ENCODE data around the gene ANKRD39. TPM values are rescaled to one million over a fixed set of nuclear protein-coding genes. Genes with fewer than 3 reads are reported as not detected.

Gene ANKRD39
- total and polyA plus RNA-seq, 9 of the 15 experiments (the other 6 are each of a cell fraction or from before 2014, with no cell fraction given), result 8.2 to 33.1 (median 23.8) TPM

DNA sequence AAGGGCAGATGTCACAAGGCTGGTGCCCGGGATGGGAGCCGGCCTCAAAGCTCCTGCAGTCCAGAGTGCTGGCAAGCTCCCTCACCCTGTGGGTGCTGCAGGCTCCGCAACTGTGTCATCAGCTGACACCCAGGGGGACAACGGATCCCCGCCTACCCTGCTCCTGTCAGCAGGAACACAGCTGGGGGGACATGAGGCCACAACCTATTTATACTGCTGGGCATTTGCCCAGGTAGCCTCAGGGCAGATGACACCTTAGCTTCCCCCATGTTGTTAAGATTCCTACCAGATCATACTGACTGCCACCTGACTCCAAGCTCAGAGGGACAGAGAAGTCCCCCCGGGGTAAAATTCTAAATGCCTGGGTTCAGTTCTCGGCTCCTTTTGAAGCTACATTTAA is 15.2 kb downstream of the ANKRD39 start (continued):
- TF ChIP-seq, protein P1, sequence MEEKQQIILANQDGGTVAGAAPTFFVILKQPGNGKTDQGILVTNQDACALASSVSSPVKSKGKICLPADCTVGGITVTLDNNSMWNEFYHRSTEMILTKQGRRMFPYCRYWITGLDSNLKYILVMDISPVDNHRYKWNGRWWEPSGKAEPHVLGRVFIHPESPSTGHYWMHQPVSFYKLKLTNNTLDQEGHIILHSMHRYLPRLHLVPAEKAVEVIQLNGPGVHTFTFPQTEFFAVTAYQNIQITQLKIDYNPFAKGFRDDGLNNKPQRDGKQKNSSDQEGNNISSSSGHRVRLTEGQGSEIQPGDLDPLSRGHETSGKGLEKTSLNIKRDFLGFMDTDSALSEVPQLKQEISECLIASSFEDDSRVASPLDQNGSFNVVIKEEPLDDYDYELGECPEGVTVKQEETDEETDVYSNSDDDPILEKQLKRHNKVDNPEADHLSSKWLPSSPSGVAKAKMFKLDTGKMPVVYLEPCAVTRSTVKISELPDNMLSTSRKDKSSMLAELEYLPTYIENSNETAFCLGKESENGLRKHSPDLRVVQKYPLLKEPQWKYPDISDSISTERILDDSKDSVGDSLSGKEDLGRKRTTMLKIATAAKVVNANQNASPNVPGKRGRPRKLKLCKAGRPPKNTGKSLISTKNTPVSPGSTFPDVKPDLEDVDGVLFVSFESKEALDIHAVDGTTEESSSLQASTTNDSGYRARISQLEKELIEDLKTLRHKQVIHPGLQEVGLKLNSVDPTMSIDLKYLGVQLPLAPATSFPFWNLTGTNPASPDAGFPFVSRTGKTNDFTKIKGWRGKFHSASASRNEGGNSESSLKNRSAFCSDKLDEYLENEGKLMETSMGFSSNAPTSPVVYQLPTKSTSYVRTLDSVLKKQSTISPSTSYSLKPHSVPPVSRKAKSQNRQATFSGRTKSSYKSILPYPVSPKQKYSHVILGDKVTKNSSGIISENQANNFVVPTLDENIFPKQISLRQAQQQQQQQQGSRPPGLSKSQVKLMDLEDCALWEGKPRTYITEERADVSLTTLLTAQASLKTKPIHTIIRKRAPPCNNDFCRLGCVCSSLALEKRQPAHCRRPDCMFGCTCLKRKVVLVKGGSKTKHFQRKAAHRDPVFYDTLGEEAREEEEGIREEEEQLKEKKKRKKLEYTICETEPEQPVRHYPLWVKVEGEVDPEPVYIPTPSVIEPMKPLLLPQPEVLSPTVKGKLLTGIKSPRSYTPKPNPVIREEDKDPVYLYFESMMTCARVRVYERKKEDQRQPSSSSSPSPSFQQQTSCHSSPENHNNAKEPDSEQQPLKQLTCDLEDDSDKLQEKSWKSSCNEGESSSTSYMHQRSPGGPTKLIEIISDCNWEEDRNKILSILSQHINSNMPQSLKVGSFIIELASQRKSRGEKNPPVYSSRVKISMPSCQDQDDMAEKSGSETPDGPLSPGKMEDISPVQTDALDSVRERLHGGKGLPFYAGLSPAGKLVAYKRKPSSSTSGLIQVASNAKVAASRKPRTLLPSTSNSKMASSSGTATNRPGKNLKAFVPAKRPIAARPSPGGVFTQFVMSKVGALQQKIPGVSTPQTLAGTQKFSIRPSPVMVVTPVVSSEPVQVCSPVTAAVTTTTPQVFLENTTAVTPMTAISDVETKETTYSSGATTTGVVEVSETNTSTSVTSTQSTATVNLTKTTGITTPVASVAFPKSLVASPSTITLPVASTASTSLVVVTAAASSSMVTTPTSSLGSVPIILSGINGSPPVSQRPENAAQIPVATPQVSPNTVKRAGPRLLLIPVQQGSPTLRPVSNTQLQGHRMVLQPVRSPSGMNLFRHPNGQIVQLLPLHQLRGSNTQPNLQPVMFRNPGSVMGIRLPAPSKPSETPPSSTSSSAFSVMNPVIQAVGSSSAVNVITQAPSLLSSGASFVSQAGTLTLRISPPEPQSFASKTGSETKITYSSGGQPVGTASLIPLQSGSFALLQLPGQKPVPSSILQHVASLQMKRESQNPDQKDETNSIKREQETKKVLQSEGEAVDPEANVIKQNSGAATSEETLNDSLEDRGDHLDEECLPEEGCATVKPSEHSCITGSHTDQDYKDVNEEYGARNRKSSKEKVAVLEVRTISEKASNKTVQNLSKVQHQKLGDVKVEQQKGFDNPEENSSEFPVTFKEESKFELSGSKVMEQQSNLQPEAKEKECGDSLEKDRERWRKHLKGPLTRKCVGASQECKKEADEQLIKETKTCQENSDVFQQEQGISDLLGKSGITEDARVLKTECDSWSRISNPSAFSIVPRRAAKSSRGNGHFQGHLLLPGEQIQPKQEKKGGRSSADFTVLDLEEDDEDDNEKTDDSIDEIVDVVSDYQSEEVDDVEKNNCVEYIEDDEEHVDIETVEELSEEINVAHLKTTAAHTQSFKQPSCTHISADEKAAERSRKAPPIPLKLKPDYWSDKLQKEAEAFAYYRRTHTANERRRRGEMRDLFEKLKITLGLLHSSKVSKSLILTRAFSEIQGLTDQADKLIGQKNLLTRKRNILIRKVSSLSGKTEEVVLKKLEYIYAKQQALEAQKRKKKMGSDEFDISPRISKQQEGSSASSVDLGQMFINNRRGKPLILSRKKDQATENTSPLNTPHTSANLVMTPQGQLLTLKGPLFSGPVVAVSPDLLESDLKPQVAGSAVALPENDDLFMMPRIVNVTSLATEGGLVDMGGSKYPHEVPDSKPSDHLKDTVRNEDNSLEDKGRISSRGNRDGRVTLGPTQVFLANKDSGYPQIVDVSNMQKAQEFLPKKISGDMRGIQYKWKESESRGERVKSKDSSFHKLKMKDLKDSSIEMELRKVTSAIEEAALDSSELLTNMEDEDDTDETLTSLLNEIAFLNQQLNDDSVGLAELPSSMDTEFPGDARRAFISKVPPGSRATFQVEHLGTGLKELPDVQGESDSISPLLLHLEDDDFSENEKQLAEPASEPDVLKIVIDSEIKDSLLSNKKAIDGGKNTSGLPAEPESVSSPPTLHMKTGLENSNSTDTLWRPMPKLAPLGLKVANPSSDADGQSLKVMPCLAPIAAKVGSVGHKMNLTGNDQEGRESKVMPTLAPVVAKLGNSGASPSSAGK (IDR thresholded peaks at IDR 0.05), result no peak
- TF ChIP-seq, protein P2, sequence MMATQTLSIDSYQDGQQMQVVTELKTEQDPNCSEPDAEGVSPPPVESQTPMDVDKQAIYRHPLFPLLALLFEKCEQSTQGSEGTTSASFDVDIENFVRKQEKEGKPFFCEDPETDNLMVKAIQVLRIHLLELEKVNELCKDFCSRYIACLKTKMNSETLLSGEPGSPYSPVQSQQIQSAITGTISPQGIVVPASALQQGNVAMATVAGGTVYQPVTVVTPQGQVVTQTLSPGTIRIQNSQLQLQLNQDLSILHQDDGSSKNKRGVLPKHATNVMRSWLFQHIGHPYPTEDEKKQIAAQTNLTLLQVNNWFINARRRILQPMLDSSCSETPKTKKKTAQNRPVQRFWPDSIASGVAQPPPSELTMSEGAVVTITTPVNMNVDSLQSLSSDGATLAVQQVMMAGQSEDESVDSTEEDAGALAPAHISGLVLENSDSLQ (IDR thresholded peaks at IDR 0.05), result no peak
- TF ChIP-seq ZNF76 (CRISPR knock-in tag; IDR thresholded peaks at IDR 0.05; ENCODE audit: borderline replicate concordance), result no peak
- no peak for TF ChIP-seq EP400 (IDR thresholded peaks at IDR 0.05)
- TF ChIP-seq, protein P3, sequence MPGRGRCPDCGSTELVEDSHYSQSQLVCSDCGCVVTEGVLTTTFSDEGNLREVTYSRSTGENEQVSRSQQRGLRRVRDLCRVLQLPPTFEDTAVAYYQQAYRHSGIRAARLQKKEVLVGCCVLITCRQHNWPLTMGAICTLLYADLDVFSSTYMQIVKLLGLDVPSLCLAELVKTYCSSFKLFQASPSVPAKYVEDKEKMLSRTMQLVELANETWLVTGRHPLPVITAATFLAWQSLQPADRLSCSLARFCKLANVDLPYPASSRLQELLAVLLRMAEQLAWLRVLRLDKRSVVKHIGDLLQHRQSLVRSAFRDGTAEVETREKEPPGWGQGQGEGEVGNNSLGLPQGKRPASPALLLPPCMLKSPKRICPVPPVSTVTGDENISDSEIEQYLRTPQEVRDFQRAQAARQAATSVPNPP (IDR thresholded peaks at IDR 0.05; ENCODE audit: borderline replicate concordance, insufficient read depth, insufficient read length), result no peak
- no peak for TF ChIP-seq LARP7 (IDR thresholded peaks at IDR 0.05)
- TF ChIP-seq, protein P4, sequence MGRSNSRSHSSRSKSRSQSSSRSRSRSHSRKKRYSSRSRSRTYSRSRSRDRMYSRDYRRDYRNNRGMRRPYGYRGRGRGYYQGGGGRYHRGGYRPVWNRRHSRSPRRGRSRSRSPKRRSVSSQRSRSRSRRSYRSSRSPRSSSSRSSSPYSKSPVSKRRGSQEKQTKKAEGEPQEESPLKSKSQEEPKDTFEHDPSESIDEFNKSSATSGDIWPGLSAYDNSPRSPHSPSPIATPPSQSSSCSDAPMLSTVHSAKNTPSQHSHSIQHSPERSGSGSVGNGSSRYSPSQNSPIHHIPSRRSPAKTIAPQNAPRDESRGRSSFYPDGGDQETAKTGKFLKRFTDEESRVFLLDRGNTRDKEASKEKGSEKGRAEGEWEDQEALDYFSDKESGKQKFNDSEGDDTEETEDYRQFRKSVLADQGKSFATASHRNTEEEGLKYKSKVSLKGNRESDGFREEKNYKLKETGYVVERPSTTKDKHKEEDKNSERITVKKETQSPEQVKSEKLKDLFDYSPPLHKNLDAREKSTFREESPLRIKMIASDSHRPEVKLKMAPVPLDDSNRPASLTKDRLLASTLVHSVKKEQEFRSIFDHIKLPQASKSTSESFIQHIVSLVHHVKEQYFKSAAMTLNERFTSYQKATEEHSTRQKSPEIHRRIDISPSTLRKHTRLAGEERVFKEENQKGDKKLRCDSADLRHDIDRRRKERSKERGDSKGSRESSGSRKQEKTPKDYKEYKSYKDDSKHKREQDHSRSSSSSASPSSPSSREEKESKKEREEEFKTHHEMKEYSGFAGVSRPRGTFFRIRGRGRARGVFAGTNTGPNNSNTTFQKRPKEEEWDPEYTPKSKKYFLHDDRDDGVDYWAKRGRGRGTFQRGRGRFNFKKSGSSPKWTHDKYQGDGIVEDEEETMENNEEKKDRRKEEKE (IDR thresholded peaks at IDR 0.05; ENCODE audit: borderline replicate concordance in 1 of 2, control insufficient read depth in 1 of 2, low read depth in 2 of 2, low read length in 1 of 2), result no peak

Measured in K562 (cell line).